GM21390 (cell line): Measurements from ENCODE around the gene TBC1D19.
A peak's percentile ranks its signal among the peaks of the same experiment; 100 is the strongest.
"Not testable (repeated sequence)": the region's sequence is repeated elsewhere in the genome, so short reads cannot be mapped to it uniquely, and the experiment has no call there.

Source experiments
- ATAC-seq: cut with Tn5 transposase; IDR thresholded peaks from one replicate; pipeline ENCODE4 v1.9.1; 2021; ENCODE audit not compliant: unreplicated experiment

TBC1D19 gene, protein sequence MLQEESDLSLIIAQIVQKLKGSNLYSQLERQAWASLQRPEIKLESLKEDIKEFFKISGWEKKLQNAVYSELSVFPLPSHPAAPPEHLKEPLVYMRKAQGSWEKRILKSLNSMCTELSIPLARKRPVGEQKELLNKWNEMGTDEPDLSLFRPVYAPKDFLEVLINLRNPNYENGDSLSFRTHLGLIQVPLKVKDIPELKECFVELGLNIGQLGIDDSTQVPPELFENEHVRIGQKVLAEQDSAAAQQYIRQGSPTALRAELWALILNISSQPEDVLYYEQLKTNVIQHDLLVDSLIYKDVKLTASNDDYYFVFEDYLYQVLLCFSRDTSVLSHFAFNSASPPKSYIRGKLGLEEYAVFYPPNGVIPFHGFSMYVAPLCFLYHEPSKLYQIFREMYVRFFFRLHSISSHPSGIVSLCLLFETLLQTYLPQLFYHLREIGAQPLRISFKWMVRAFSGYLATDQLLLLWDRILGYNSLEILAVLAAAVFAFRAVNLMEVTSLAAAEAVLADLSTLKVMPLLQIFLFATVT

GRCh38 chr4:26583865-26584652 is at the start of gene TBC1D19:
TSS of gene TBC1D19 (plus strand) at chr4:26584084. CDS start at chr4:26584194, 110 bp downstream.
- ATAC-seq, result peak; percentile 99

DNA sequence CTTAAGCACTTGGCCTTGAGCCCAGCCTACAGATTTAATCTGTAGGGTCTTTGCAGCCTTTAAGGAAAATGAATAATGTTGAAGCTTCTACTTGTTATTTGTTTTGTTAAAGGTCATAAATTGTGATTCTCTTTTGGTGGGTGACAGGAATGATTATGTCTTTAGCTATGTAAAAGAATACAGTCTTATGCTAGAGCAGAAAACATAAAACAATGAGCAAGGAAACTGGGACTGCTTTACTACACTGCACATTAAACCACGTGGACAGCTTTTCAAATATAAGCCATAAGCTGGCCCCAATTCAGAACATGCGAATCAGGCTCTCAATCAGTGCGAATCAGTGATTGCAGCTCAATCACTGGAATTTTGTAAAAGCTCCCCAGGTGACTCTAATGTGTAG is 40.9 kb upstream of the TBC1D19 start:
- no peak for ATAC-seq

DNA sequence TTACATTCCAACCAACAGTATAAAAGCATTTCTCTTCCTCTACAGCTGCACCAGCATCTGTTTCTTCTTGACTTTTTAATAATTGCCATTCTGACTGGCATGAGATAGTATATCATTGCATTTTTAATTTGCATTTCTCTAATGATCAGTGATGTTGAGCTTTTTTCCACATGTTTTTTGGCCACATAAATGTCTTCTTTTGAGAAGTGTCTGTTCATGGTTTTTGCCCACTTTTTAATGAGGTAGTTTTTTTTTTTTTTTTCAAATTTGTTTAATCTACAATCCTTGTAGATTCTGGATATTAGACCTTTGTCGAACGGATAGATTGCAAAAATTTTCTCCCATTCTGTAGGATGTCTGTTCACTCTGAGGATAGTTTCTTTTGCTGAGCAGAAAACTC is 39.5 kb upstream of the TBC1D19 start:
- no peak for ATAC-seq

DNA sequence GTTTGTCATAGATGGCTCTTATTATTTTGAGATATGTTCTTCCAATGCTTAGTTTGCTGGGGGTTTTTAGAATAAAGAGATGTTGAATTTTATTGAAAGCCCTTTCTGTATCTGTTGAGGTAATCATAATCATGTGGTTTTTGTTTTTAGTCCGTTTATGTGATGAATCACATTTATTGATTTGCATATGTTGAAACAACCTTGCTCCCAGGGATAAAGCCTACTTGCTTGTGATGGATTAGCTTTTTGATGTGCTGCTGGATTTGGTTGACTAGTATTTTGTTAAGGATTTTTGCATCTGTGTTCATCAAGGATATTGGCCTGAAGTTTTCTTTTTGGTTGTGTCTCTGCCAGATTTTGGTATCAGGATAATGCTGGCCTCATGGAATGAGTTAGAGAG is 35.5 kb upstream of the TBC1D19 start:
- ATAC-seq, result not testable (repeated sequence)

DNA sequence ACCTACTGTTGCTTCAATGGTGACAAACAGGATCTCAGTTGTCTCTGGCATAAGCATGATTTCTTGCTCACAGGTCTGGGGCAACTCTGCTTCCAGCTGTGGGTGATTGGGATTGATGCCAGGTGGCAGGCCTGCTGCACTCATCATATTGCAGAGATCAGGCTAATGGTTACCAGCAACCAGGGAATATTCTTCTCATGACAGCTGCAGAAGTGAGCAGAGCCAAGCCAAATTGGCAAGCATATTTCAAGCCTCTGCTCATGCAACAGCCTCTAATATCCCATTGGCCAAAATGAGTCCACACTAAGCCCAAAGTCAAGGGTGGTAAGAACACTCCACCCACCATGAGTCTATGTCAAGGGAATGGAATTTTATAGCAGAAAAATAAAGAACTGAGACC is 26.7 kb upstream of the TBC1D19 start:
- no peak for ATAC-seq

GRCh38 chr4:26558166-26558895 is 25.6 kb upstream of the TBC1D19 start:
- ATAC-seq, result no peak

GRCh38 chr4:26566133-26566532 is 17.8 kb upstream of the TBC1D19 start:
- no peak for ATAC-seq

- ATAC-seq, result no peak
Observed at GRCh38 chr4:26568446-26568994, 15.4 kb upstream of the TBC1D19 start.

DNA sequence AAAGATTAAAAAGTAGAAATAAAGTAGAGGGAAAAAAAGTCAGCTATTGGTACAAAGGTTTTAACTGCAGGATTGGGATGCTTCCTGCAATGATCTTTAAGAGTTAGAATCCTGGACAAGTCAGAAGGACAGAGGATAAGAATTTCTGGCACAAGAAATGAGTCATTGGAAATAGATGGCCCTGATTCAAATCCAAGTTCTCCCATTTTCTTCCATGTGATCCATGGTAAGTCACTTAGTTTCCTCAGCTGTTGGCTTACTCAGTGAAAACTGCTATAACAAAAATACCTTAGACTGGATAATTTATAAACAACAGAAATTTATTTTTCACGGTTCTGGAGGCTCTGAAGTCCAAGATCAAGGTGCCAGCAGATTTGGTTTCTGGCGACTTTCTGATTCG is 13.3 kb upstream of the TBC1D19 start:
- ATAC-seq, result no peak

DNA sequence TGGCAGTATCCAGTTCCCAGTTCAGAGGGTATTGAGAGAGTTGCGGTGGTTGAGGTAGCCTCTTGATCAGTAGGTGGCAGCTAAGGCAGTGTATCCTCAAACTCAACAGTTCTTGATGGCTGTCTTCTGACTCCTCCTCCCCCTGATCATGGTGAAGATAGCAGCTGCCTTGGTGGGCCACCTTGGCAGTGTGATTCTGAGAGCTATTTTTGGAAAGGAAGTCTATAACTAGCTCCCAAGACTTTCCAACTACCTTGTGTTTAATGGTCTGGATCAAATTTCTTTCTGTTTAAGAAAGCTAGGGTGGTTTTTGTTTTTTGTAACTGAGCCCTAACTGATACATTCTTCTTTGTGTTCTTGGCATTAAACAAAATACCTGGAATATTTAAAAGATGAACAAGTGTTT is 10.5 kb upstream of the TBC1D19 start:
- no peak for ATAC-seq

DNA sequence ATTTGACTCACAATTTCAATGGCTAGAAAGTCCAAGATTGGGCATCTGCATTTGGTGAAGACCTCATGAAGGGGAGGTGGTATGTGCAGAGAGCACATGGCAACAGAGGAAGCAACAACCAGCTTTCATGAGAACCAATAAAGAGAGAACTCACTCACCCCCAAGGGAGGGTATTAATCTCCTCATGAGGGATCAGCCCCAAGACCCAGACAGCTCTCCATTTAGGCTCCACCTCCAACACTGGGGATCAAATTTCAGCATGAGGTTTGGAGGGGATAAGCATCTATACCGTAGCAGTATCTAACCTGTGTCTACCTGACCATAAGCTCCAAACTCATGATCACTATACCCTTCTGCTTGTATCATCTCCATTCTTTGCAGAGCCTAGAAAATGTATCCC is 9.3 kb upstream of the TBC1D19 start:
- no peak for ATAC-seq

- no peak for ATAC-seq
Observed at GRCh38 chr4:26576231-26576739, 7.6 kb upstream of the TBC1D19 start.

- ATAC-seq, result no peak
Observed at GRCh38 chr4:26577066-26577465, 6.8 kb upstream of the TBC1D19 start.

- no peak for ATAC-seq
Observed at GRCh38 chr4:26579169-26579568, 4.7 kb upstream of the TBC1D19 start.

DNA sequence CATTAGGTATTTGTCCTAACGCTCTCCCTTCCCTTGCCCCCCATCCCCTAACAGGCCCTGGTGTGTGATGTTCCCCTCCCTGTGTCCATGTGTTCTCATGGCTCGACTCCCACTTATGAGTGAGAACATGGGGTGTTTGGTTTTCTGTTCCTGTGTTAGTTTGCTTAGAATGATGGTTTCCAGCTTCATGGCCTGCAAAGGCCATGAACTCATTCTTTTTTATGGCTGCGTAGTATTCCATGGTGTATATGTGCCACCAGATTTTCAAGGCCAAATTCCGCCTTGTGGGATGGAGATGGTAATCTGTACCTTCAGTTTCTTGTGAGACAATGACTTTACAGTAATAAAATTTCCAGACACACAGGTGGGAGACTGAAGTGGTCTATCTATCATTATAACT is 2.5 kb upstream of the TBC1D19 start:
- not testable (repeated sequence) for ATAC-seq

- peak; percentile 59 for ATAC-seq
Observed at GRCh38 chr4:26583538-26583864, 383 bp upstream of the TBC1D19 start.

DNA sequence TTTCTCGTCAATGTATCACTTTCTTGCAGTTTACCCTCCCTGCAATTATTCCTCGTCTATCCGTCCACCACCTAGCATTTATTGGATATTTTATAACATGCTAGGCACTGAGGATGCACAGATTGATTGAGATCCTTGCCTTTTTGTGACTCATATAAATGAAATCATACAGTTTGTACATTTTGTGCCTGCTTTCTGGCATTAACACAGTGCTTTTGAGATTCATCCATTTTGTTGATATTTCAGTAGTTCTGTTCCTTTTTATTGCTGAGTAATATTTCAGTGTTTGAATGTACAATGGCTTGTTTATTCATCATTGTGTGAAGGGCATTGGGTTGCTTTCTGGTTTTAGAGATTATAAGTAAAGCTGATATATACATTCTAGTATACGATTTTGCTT is 841 bp downstream of the TBC1D19 start:
- ATAC-seq, result no peak

- no peak for ATAC-seq
Observed at GRCh38 chr4:26589705-26590104, 5.8 kb downstream of the TBC1D19 start.

DNA sequence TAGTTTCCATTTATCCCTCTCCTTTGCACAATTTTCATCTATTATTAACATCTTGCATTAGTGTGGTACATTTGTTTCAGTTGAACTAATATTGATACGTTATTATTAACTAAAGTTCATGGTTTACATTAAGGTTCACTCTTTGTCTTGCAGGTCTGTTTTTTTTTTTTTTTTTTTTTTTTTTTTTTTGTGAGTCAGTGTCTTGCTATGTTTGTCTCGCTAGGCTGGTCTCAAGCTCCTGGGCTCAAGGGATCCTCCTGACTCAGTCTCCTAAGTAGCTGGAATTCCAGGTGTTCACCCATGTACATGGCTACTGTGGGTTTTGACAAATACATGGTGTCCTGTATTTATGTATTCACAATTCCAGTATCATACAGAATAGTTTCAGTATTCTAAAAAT is 6.8 kb downstream of the TBC1D19 start:
- ATAC-seq, result no peak

DNA sequence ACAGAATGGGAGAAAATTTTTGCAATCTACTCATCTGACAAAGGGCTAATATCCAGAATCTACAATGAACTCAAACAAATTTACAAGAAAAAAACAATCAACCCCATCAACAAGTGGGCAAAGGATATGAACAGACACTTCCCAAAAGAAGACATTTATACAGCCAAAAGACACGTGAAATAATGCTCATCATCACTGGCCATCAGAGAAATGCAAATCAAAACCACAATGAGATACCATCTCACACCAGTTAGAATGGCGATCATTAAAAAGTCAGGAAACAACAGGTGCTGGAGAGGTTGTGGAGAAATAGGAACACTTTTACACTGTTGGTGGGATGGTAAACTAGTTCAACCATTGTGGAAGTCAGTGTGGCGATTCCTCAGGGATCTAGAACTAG is 9.7 kb downstream of the TBC1D19 start:
- not testable (repeated sequence) for ATAC-seq

GRCh38 chr4:26594371-26594770 is 10.5 kb downstream of the TBC1D19 start:
- ATAC-seq, result no peak
